Umbilical cord (tissue), 2 donors: Measurements from ENCODE around the gene DEXI. TPM values are rescaled to one million over a fixed set of nuclear protein-coding genes. Genes with fewer than 3 reads are reported as not detected.

Source experiments
- DNase-seq: peaks from one replicate; pipeline ENCODE4 v3.0.0-alpha.2; 2015; ENCODE audit warnings: low spot score
- total RNA-seq: library from RNA; depleted of rRNA; stranded (reverse); fragments of >200 nt; gene quantifications from one replicate; pipeline ENCODE4 v1.2.3, GENCODE V29; 2014; ENCODE audit warnings: low replicate concordance; ENCODE audit not compliant: insufficient read depth

Gene DEXI
- total RNA-seq, 1 donor from 2014 or later = 17.6 TPM

DNA sequence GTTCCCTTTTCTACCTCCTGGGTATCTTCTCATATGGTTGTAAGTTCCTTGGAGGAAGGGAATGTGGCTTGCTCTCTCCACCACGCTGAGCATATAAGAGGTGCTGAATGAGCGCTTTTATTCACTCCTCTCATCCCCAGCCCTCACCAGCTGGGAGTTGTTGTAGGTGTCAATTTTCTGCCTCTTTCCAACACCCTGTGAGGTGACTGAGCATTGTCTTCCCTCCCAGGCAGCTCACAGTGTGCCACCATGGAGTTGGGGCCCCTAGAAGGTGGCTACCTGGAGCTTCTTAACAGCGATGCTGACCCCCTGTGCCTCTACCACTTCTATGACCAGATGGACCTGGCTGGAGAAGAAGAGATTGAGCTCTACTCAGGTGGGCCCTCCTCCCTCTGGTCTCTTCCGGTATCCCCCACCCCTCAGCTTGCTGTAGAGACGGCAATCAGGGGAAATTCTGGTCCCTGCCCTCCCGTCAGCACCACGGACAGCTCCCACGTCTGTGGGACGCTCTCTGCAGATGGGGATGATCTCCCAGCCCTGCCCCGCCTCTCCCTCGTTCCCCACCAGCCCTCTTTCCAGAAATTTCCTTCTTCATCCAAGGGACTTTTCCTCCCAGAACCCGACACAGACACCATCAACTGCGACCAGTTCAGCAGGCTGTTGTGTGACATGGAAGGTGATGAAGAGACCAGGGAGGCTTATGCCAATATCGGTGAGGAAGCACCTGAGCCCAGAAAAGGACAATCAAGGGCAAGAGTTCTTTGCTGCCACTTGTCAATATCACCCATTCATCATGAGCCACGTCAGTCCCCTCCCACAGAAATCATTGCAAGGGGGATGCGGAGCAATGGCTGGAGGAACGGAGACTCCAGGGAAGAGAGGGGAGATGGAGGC lies 47.0 kb downstream of the DEXI start:
- DNase-seq = peak; percentile 38

DNA sequence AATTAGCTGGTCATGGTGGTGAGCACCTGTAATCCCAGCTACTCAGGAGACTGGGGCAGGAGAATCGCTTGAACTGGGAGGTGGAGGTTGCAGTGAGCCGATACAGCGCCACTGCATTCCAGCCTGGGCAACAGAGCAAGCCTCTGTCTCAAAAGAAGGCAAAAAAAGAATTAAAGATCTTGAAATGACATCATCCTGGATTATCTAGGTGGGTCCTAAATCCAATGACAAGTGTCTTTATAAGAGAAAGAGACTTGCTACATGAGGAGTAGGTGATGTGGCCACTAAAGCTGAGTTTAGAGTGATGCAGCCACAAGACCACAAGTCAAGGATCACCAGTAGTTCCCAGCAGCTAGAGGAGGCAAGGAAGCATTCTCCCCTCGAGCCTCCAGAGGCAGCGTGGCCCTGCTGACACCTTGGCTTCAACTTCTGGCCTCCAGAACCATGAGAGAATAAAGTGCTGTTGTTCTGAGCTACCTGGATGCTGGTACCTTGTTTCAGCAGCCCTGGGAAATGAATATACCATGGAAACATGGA lies 49.4 kb downstream of the DEXI start:
- no peak for DNase-seq

- no peak for DNase-seq
Observed at GRCh38 chr16:10889855-10890254, 52.4 kb downstream of the DEXI start.

- DNase-seq = no peak
Observed at GRCh38 chr16:10888320-10888937, 53.8 kb downstream of the DEXI start.

GRCh38 chr16:10885246-10885645 lies 57.0 kb downstream of the DEXI start:
- peak; percentile 24 for DNase-seq

GRCh38 chr16:10883004-10883403 lies 59.3 kb downstream of the DEXI start:
- DNase-seq = no peak

DNA sequence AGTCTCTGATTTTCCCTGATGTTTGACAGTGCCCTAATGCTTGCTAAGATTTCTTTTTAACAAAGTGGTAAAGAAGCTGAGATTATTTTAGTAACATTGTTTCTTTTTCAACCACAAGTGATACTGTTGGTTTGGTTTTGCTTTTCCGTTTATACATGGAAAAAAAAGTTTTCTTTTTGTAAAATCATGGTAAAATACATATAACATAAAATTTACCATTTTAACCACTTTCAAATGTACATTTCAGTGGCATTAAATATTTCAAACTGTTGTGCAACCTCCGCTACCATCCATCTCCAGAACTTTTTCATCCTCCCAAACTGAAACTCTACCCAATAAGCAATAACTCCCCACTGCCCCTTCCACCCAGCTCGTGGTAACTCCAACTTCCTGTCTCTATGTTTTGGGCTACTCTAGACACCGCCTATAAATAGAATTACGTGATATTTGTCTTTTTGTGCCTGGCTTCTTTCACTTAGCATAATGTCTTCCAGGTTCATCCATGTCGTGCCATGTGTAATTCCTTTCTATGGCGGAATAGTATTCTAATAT lies 60.7 kb downstream of the DEXI start:
- no peak for DNase-seq

- no peak for DNase-seq
Observed at GRCh38 chr16:10880594-10881452, 61.4 kb downstream of the DEXI start.

DNA sequence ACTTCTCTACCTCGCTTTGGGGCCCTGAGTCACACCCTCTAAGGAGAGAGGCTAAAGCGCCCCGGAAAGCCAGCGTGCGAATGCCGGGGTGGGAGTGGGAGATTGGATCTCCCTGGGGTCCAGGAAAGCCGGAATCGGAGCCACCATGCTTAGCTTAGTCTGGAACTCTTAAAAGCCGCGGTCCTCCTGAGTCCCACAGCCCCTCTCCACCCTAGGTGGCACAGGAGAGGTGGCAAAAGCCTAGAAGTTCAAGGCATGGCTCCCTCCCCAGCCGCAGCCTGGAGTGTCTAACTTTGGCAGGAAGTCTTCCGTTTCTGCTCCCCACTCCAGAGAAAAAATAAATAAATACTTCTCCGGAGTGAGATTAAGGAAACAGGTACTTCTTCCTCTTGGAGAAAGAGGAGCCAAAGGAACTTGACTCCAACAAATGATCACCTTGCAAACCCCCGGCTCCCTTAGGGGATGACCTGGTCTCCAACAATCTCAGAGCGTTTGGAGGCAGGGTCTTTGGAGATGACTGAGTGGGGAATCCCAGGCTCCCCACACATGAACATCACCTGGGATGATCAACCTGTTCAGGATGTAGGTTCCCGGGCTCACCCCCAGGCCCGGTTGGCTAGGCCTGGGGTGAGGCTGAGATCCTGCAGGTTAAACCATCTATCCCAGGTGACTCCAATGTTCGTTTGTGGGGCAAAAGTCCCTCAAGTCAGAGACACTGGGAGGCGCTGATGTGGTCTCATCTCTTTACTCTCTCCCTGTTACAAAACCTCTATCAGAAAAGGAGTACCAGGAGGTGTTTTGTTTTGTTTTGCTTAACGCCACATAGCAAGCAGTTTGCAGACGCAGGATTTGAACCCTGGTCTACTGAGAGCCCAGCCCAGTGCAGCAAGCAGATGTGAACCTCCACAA lies 62.3 kb downstream of the DEXI start:
- DNase-seq = no peak

Other genes with a start within 250 kb of the DEXI start
- gene TEKT5, start 247.5 kb downstream of the DEXI start, total RNA-seq = not detected
- gene NUBP1, start 198.6 kb downstream of the DEXI start, total RNA-seq = 19.7 TPM
- 4.3 TPM for gene TVP23A, start 123.7 kb downstream of the DEXI start, total RNA-seq
- gene CIITA, start 65.3 kb downstream of the DEXI start, total RNA-seq = 11.1 TPM
- gene CLEC16A, start 2.1 kb upstream of the DEXI start, total RNA-seq = 25.8 TPM